GM18951 (cell line): ENCODE measurements around the gene UBAC2.

ENCODE experiments used
- POLR2A ChIP-seq: IDR thresholded peaks from 4 replicates; pipeline ENCODE4 v1.6.1; 2011; ENCODE audit warnings: mild to moderate bottlenecking; ENCODE audit not compliant: insufficient read length, insufficient read depth; ENCODE audit errors: extremely low read depth
- in situ Hi-C: fragments of 300-500 bp; cut with MboI; formaldehyde crosslinking; loops from one replicate; pipeline ENCODE4 v1.12.0; 2022; ENCODE audit warnings: low sequenced_read_pairs, mixed read lengths, inconsistent platforms; ENCODE audit not compliant: unreplicated experiment

The UBAC2 gene

GRCh38 chr13:99316657-99317256 is 116.1 kb downstream of the UBAC2 start:
- no peak for TF ChIP-seq POLR2A
- in situ Hi-C loops = no loop called here

GRCh38 chr13:99320693-99321481 is 120.2 kb downstream of the UBAC2 start:
- no peak for TF ChIP-seq POLR2A

GRCh38 chr13:99321709-99322108 is 121.1 kb downstream of the UBAC2 start:
- in situ Hi-C loops = no loop called here
- TF ChIP-seq POLR2A = no peak

More at GRCh38 chr13:99320693-99321481, 120.2 kb downstream of the UBAC2 start:
- in situ Hi-C loops = no loop called here

- no peak for TF ChIP-seq POLR2A
- in situ Hi-C loops = no loop called here
Measured at GRCh38 chr13:99322297-99323103, 121.8 kb downstream of the UBAC2 start.

DNA sequence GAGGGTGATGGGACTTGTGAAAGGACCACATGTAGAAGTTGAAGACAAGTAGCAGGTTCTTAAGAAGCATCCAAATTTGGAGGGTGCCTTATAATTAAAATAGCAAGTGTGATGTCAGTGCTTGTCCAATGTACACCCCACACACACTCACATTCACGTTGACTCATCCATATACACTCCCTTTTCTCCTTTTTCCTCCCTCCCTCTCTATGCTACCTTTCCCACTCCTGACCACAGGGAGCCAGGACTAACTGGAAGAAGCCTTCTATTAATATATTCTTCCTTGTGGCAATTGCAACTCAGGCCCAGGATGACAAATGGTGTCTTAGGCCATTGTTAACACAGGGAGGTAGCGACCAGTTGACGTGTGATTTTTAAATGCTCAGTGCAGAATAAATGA is 122.8 kb downstream of the UBAC2 start:
- in situ Hi-C loops = no loop called here
- TF ChIP-seq POLR2A = no peak

DNA sequence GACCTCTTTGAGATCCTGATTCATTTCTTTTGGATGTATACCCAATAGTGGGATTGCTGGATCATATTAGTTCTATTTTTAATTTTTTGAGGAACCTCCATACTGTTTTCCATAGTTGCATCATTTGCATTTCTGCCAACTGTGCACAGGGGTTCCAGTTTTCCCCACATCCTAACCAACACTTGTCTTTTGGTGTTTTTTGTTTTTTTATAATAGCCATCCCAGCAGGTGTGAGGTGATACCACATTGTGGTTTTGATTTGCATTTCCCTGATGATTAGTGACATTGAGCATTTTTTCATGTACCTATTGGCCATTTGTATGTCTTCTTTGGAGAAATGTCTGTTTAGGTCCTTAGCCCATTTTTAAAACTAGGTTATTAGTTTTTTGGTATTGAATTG is 125.4 kb downstream of the UBAC2 start:
- no peak for TF ChIP-seq POLR2A
- in situ Hi-C loops = no loop called here

DNA sequence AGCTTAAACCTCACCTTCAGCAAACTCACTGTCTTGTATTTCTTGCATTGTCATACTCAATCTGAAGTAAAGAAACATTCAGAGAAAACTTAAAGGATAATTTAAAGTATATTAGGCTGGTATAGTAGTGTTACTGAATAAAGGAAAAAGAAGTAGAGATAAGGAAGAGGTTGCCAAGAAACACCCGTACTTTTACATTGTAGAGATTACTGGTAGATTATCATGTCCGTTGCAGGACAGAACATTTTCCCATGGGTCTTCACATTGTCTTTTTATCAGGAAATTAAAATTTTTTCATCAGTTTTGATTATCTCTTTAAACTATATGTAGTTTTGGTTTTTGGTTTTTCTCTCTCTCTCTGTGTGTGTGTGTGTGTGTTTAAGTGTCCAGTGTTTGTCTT is 126.5 kb downstream of the UBAC2 start:
- in situ Hi-C loops = no loop called here
- TF ChIP-seq POLR2A = no peak

DNA sequence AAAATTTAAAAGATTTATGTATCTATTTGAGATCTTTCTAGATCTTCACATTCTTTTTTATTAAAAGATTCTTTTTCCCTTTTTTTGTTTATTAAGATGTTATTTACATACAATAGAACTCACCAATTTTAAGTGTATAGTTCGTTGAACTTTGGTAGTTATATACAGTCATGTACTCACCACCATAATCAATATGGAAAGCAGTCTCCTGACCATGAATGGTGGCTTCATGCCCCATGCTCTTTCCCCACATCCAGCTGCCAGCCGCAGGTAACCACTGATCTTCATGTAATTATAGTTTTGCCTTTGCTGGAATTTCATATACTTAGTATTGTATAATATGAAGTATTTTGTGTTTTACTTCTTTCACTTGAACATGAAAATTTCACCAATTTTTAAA is 127.1 kb downstream of the UBAC2 start:
- in situ Hi-C loops = no loop called here
- TF ChIP-seq POLR2A = no peak

GRCh38 chr13:99329477-99329876 is 128.8 kb downstream of the UBAC2 start:
- TF ChIP-seq POLR2A = no peak
- in situ Hi-C loops = no loop called here

DNA sequence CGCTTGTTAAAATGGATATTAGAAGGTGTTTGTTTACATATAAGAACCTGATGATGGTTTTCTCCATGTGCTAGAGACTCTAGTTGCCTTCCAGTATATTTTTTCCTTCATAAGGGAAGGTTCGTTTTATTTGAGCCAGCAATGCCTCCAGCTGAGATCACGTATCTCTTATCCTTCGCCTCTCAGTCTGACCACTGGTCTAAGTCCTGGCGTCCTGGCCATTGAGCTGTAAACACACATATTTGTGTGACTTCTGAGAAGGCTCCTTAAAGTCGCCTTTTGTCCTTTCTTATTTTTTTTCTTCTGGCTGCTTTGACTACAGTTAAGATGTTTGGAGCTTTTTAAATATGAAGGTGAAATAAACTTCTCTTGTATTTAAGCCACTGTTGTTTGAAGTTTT is 130.3 kb downstream of the UBAC2 start:
- in situ Hi-C loops = no loop called here
- no peak for TF ChIP-seq POLR2A

- no peak for TF ChIP-seq POLR2A
- in situ Hi-C loops = no loop called here
Measured at GRCh38 chr13:99331881-99332293, 131.2 kb downstream of the UBAC2 start.

GRCh38 chr13:99332456-99332855 is 131.8 kb downstream of the UBAC2 start:
- in situ Hi-C loops = no loop called here
- TF ChIP-seq POLR2A = no peak

GRCh38 chr13:99334221-99334620 is 133.6 kb downstream of the UBAC2 start:
- in situ Hi-C loops = no loop called here
- no peak for TF ChIP-seq POLR2A
